A673 (cell line): ENCODE data around the gene TRAPPC14. TPM values are rescaled to one million over a fixed set of nuclear protein-coding genes. Genes with fewer than 3 reads are reported as not detected.
"Not testable (repeated sequence)": the region's sequence is repeated elsewhere in the genome, so short reads cannot be mapped to it uniquely, and the experiment has no call there.

ENCODE experiments used
- BruUV-seq: library from RNA; stranded (reverse); fragments of 400-500 nt; replicated peaks from 2 replicates; lab custom pipeline; 2021; lab: Mats Ljungman, UMichigan
- CTCF ChIA-PET: fragments of 300-600 bp; sonication (Branson Sonifier 250); formaldehyde crosslinking; loops from one replicate; lab custom pipeline; 2022; ENCODE audit warnings: antibody characterized with exemption; lab: Charles Lee
- POLR2A ChIA-PET: fragments of 300-600 bp; sonication (Branson Sonifier 250); formaldehyde crosslinking; loops from one replicate; lab custom pipeline; 2022; ENCODE audit warnings: antibody characterized with exemption; ENCODE audit not compliant: low non-redundant PET; lab: Charles Lee
- DNase-seq: peaks from one replicate; pipeline ENCODE4 v3.0.0-alpha.2; 2015; ENCODE audit warnings: low spot score
- H3K27ac ChIP-seq: fragments of 200-600 bp; sonication (generic); 2 replicates; pipeline ENCODE4 v1.5.1; 2016; ENCODE audit warnings: mixed run types, low read depth, mild to moderate bottlenecking, mixed read lengths, antibody characterized with exemption, low read length; ENCODE audit not compliant: poor library complexity, severe bottlenecking
- H3K27me3 ChIP-seq: fragments of 200-600 bp; sonication (generic); replicated peaks from 2 replicates; pipeline ENCODE4 v1.6.1; 2017; ENCODE audit warnings: mixed run types, low read depth, mild to moderate bottlenecking, mixed read lengths, antibody characterized with exemption, low read length; ENCODE audit not compliant: insufficient read depth, poor library complexity
- H3K36me3 ChIP-seq: fragments of 200-600 bp; sonication (generic); 2 replicates; pipeline ENCODE4 v1.6.1; 2016; ENCODE audit warnings: mixed run types, mild to moderate bottlenecking, mixed read lengths, antibody characterized with exemption, low read length; ENCODE audit not compliant: insufficient read depth, poor library complexity, severe bottlenecking
- H3K4me1 ChIP-seq: fragments of 200-600 bp; sonication (generic); 2 replicates; pipeline ENCODE4 v1.6.1; 2017; ENCODE audit warnings: mixed run types, mild to moderate bottlenecking, mixed read lengths, antibody characterized with exemption, low read length; ENCODE audit not compliant: insufficient read depth, poor library complexity, severe bottlenecking
- H3K4me3 ChIP-seq: fragments of 200-600 bp; sonication (generic); 2 replicates; pipeline ENCODE4 v1.5.1; 2016; ENCODE audit warnings: low read depth, mixed run types, mild to moderate bottlenecking, mixed read lengths, low read length; ENCODE audit not compliant: poor library complexity, severe bottlenecking
- H3K9me3 ChIP-seq: fragments of 200-600 bp; sonication (generic); 2 replicates; pipeline ENCODE4 v1.6.1; 2016; ENCODE audit warnings: mixed run types, low read depth, mild to moderate bottlenecking, mixed read lengths, antibody characterized with exemption, low read length; ENCODE audit not compliant: poor library complexity, severe bottlenecking
- EZH2 ChIP-seq: fragments of 200-600 bp; sonication (generic); IDR thresholded peaks from 2 replicates; pipeline ENCODE4 v1.6.1; 2017; ENCODE audit warnings: borderline replicate concordance, low read depth, mild to moderate bottlenecking, mixed read lengths, antibody characterized with exemption, low read length; ENCODE audit not compliant: poor library complexity, severe bottlenecking
- intact Hi-C: fragments of 100-400 bp; cut with micrococcal nuclease; formaldehyde crosslinking; loops from one replicate; pipeline ENCODE4 v1.10.0; 2022; ENCODE audit not compliant: unreplicated experiment
- total RNA-seq: library from RNA; stranded (reverse); gene quantifications from 2 replicates; pipeline ENCODE4 v1.2.3, GENCODE V29; 2021
- TF ChIP-seq, protein P1 (sequence below): fragments of 300-800, 200-600 bp; sonication (generic); conservative IDR thresholded peaks from 2 replicates; pipeline ENCODE4 v1.5.1; 2017; ENCODE audit warnings: low read depth, mild to moderate bottlenecking, antibody characterized with exemption, low read length, moderate library complexity, mixed read lengths

TRAPPC14 gene
- total RNA-seq, 1 experiment from 2014 or later, result 22.6 TPM

DNA sequence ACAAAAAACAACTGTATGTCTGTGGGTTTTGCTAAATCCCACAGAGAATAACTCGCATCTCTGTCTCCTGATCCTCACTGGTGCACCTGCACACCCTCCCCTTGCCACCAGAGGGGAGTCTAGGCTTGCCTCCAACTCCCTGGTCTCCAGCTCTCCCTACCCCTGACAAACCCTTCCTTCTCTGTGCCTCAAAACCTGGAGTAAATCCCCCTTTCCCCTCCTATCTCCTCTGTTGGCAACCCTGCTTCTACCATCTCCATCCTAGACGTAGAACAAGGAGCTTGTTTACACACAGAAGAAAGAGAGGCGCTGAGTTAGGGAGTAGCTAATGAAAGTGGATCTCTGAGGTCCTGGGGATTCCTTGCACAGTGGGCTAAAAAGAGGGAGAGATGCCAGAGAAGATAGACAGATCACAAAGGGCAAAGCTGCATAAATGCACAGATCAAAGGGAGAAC is 25.8 kb downstream of the TRAPPC14 start:
- H3K9me3 ChIP-seq, result no peaks in the 10 kb centered on the region
- DNase-seq, result peak; percentile 81
- no peaks in the 10 kb centered on the region for H3K27me3 ChIP-seq
- TF ChIP-seq EZH2, result no peak
- TF ChIP-seq, protein P1, sequence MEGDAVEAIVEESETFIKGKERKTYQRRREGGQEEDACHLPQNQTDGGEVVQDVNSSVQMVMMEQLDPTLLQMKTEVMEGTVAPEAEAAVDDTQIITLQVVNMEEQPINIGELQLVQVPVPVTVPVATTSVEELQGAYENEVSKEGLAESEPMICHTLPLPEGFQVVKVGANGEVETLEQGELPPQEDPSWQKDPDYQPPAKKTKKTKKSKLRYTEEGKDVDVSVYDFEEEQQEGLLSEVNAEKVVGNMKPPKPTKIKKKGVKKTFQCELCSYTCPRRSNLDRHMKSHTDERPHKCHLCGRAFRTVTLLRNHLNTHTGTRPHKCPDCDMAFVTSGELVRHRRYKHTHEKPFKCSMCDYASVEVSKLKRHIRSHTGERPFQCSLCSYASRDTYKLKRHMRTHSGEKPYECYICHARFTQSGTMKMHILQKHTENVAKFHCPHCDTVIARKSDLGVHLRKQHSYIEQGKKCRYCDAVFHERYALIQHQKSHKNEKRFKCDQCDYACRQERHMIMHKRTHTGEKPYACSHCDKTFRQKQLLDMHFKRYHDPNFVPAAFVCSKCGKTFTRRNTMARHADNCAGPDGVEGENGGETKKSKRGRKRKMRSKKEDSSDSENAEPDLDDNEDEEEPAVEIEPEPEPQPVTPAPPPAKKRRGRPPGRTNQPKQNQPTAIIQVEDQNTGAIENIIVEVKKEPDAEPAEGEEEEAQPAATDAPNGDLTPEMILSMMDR, result peak; percentile 91
- CTCF ChIA-PET, result interaction anchor here (0.5 to 1.2 kb wide), 6 partner anchors 22 to 275 kb away, joined by 3 to 9 read pairs (median 4); partner anchors contain the start of gene TRAPPC14
- no peak overlapping the region for H3K4me3 ChIP-seq
- POLR2A ChIA-PET, result interaction anchor here (0.7 kb wide), 1 partner anchor 123 kb away, joined by 4 read pairs; no protein-coding TSS in a partner anchor
- no TSS peak for BruUV-seq
- H3K27ac ChIP-seq, result no peak overlapping the region
- H3K36me3 ChIP-seq, result no peaks in the 10 kb centered on the region
- intact Hi-C loops, result loop anchor here (2.0 to 5.0 kb wide), 4 partner anchors 84 to 275 kb away; partner anchors contain the start of gene AZGP1
- peaks cover 5% of the 10 kb centered on the region for H3K4me1 ChIP-seq

DNA sequence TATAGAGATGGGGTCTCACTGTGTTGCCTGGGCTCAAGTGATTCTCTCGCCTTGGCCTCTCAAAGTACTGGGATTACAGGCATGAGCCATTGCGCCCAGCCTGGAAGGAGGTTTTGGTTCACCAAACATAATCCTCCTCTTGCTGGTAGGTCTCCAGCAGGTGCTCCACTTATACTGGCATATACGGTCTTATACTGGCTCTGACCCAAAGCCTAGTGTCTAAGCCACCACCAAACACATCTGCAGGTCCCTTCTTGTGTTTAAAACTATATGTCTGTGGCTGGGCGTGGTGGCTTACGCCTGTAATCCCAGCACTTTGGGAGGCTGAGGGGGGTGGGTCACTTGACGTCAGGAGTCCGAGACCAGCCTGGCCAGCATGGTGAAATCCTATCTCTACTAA is 26.4 kb downstream of the TRAPPC14 start:
- POLR2A ChIA-PET, result no interaction called here
- H3K4me1 ChIP-seq, result peaks cover 5% of the 10 kb centered on the region
- TF ChIP-seq, protein P1, result no peak
- no peak for TF ChIP-seq EZH2
- BruUV-seq, result no TSS peak
- intact Hi-C loops, result loop anchor here (2.0 to 5.0 kb wide), 4 partner anchors 85 to 275 kb away; partner anchors contain the start of gene AZGP1
- H3K4me3 ChIP-seq, result no peak overlapping the region
- DNase-seq, result no peak
- H3K36me3 ChIP-seq, result no peaks in the 10 kb centered on the region
- H3K9me3 ChIP-seq, result no peaks in the 10 kb centered on the region
- CTCF ChIA-PET, result interaction anchor here (0.6 to 1.2 kb wide), 4 partner anchors 23 to 276 kb away, joined by 3 to 9 read pairs (median 4); partner anchors contain the start of gene TRAPPC14
- H3K27ac ChIP-seq, result no peak overlapping the region
- H3K27me3 ChIP-seq, result no peaks in the 10 kb centered on the region

DNA sequence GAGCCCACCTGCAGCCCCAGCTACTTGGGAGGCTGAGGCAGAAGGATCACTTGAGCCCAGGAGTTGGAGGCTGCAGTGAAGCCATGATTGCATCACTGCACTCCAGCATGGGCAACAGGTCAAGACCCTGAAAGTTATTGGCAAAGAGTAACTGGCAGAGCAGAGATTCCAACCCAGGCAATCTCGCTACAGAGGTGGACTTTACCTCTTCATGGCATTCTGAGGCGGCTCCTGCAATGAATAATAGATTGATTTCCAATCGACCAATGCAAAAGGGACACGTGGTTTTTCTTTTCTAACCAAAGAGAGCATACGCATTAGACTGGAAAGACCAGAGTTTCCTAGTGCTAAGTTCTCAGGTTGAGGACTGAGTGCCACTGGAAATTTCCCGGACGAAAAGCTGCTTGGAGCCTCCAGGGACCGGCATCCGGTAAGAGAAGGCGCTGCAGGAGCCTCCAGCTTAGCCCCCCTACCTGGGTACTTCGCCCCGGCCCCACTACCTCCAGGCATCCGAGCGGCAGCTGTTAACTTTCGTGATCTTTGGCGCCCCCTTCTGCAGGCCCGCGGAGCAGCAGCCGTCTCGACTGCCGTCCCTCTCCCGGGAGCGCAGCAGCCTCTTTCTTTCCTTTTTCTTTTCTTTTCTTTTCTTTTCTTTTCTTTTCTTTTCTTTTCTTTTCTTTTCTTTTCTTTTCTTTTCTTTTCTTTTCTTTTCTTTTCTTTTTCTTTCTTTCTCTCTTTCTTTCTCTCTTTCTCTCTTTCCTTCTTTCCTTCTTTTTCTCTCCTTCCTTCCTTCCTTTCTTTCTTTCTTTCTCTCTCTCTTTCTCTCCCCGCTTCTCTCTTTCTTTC is 27.7 kb downstream of the TRAPPC14 start:
- H3K36me3 ChIP-seq, result no peaks in the 10 kb centered on the region
- H3K9me3 ChIP-seq, result no peaks in the 10 kb centered on the region
- H3K27me3 ChIP-seq, result no peaks in the 10 kb centered on the region
- peaks cover 10% of the 10 kb centered on the region for H3K4me1 ChIP-seq
- peak; percentile 77 for DNase-seq
- TF ChIP-seq EZH2, result no peak
- TF ChIP-seq, protein P1, result peak; percentile 88
- no TSS peak for BruUV-seq
- no peak overlapping the region for H3K27ac ChIP-seq
- intact Hi-C loops, result loop anchor here (5.0 kb wide), 3 partner anchors 139 to 276 kb away; partner anchors contain the start of gene AZGP1
- peak overlapping the region; percentile 25 for H3K4me3 ChIP-seq
- ChIA-PET POLR2A (no interaction called here), CTCF (no interaction called here)

GRCh38 chr7:100130220-100130607 is 28.3 kb downstream of the TRAPPC14 start:
- BruUV-seq, H3K27ac ChIP-seq, H3K9me3 ChIP-seq, CTCF ChIA-PET, POLR2A ChIA-PET, H3K36me3 ChIP-seq, DNase-seq, H3K4me3 ChIP-seq, H3K27me3 ChIP-seq: not testable (repeated sequence)
- peaks cover 10% of the 10 kb centered on the region for H3K4me1 ChIP-seq
- intact Hi-C loops, result loop anchor here (5.0 kb wide), 3 partner anchors 138 to 277 kb away; partner anchors contain the start of gene AZGP1
